ENCODE data around the gene ZRANB3. TPM values are rescaled to one million over a fixed set of nuclear protein-coding genes. Genes with fewer than 3 reads are reported as not detected.

Gene ZRANB3
- total and polyA plus RNA-seq, 10 of the 15 experiments (the other 5 are each of a cell fraction or from before 2014, with no cell fraction given): 5.6 to 11.4 (median 9.9) TPM

DNA sequence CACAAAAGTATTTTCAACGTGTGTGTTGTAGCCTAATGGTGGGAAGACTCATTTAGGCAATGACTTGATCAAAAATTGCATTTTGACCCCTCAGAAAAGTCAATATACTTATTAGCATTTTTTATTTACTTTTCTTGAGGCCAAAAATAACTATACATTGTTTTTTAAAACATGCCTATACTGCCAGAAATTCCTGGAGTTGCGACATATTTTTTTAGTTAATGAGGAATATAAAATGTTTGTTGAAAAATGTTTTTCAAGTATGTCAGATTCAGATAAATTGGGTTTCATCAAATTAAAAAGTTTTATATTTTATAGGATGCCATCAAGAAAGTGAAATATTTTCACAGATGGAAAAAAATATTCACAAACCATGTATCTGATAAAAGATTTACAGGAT lies 39.9 kb upstream of the ZRANB3 start (continued):
- TF ChIP-seq IKZF1 (conservative IDR thresholded peaks at IDR 0.05): no peak
- no peak for TF ChIP-seq NFXL1 (IDR thresholded peaks at IDR 0.05; ENCODE audit: borderline replicate concordance)
- TF ChIP-seq, protein P1, sequence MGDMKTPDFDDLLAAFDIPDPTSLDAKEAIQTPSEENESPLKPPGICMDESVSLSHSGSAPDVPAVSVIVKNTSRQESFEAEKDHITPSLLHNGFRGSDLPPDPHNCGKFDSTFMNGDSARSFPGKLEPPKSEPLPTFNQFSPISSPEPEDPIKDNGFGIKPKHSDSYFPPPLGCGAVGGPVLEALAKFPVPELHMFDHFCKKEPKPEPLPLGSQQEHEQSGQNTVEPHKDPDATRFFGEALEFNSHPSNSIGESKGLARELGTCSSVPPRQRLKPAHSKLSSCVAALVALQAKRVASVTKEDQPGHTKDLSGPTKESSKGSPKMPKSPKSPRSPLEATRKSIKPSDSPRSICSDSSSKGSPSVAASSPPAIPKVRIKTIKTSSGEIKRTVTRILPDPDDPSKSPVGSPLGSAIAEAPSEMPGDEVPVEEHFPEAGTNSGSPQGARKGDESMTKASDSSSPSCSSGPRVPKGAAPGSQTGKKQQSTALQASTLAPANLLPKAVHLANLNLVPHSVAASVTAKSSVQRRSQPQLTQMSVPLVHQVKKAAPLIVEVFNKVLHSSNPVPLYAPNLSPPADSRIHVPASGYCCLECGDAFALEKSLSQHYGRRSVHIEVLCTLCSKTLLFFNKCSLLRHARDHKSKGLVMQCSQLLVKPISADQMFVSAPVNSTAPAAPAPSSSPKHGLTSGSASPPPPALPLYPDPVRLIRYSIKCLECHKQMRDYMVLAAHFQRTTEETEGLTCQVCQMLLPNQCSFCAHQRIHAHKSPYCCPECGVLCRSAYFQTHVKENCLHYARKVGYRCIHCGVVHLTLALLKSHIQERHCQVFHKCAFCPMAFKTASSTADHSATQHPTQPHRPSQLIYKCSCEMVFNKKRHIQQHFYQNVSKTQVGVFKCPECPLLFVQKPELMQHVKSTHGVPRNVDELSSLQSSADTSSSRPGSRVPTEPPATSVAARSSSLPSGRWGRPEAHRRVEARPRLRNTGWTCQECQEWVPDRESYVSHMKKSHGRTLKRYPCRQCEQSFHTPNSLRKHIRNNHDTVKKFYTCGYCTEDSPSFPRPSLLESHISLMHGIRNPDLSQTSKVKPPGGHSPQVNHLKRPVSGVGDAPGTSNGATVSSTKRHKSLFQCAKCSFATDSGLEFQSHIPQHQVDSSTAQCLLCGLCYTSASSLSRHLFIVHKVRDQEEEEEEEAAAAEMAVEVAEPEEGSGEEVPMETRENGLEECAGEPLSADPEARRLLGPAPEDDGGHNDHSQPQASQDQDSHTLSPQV (IDR thresholded peaks at IDR 0.05): no peak

DNA sequence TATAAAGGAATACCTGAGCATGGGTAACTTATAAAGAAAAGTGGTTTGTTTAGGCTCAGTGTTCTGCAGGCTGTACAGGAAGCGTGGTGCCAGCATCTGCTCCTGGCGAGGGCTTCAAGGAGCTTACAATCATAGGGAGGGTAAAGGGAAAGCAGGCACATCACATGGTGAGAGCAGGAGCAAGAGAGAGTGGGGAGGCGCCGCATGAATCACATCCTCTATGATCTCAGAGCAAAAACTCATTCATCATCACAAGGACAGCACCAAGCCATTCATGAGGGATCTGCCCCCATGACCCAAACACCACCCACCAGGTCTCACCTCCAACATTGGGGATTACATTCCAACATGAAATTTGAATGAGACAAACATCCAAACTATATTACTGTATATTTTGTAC lies 32.8 kb upstream of the ZRANB3 start:
- no TSS peak for BruUV-seq (replicated peaks)
- TF ChIP-seq ZNF622 (IDR thresholded peaks at IDR 0.05) (no peak), ZNF217 (IDR thresholded peaks at IDR 0.05) (no peak), STAT3 (IDR thresholded peaks at IDR 0.05; ENCODE audit: low read depth, low read length) (no peak)
- Histone ChIP-seq H4K20me1 (ENCODE audit: control insufficient read depth, insufficient read depth) (no peaks in the 10 kb centered on the region), H3K9ac (ENCODE audit: control insufficient read depth, insufficient read depth, low read length) (no peak overlapping the region), H3K4me2 (ENCODE audit: control insufficient read depth, insufficient read depth) (no peak overlapping the region), H3K36me3 (ENCODE audit: control insufficient read depth in 2 of 2, insufficient read depth in 2 of 2, low read length in 1 of 2) (peaks cover 0 to 6% of the 10 kb centered on the region in 2 experiments; a peak in 1 of 4 replicates), H3K27me3 (replicated peaks in 1 of 2; ENCODE audit: control insufficient read depth in 2 of 2, insufficient read depth in 2 of 2, low read length in 1 of 2) (no peaks in the 10 kb centered on the region), H3K79me2 (ENCODE audit: control insufficient read depth, insufficient read depth, low read length) (peaks cover 3% of the 10 kb centered on the region), H3K27ac (ENCODE audit: control insufficient read depth, insufficient read depth) (no peak overlapping the region), H3K9me3 (replicated peaks; ENCODE audit: control insufficient read depth, insufficient read depth, low read length) (no peaks in the 10 kb centered on the region), H2AFZ (ENCODE audit: control insufficient read depth, low read depth, low read length) (no peak overlapping the region), H3K4me1 (ENCODE audit: control insufficient read depth, insufficient read depth, low read length) (no peaks in the 10 kb centered on the region), H3K4me3 (no peak overlapping the region)
- ATAC-seq (no peak), FAIRE-seq (no peak), DNase-seq (ENCODE audit: low read depth, low spot score) (no peak)
- 99% methylated on average over 4 of the region's 4 CpGs for WGBS (ENCODE audit: insufficient coverage, insufficient replicate concordance, low lambda C conversion rate, missing lambda C conversion rate)
- intact Hi-C loops (cut with micrococcal nuclease; ENCODE audit: unreplicated experiment): no loop called here
- POLR2A ChIA-PET: no interaction called here
- SMC1A ChIA-PET (ENCODE audit: uncharacterized antibody, unreplicated experiment): interaction anchor here (1.2 kb wide), 1 partner anchor 14 kb away, joined by 4 read pairs; no protein-coding TSS in a partner anchor
- CTCF ChIA-PET: interaction anchor here (1.1 kb wide), 2 partner anchors 20 to 102 kb away, joined by 3 to 4 read pairs; no protein-coding TSS in a partner anchor
- in situ Hi-C loops (cut with MboI): no loop called here
- RAD21 ChIA-PET (ENCODE audit: unreplicated experiment): no interaction called here

Data from GM12878 (cell line).